DOHH2 (cell line): ENCODE results near the gene KNTC1.

Experiments
- H3F3A ChIP-seq: fragments of 200-600 bp; sonication (generic), shearing (Covaris generic); 2 replicates; pipeline ENCODE4 v1.6.0; 2016; ENCODE audit warnings: antibody characterized with exemption, mild to moderate bottlenecking; ENCODE audit not compliant: control insufficient read depth, insufficient read depth
- H3K27ac ChIP-seq: fragments of 200-600 bp; sonication (generic); 2 replicates; pipeline ENCODE4 v1.5.1; 2014; ENCODE audit warnings: low read depth, mild to moderate bottlenecking, low read length, moderate library complexity
- H3K27me3 ChIP-seq: fragments of 200-600 bp; sonication (generic); 2 replicates; pipeline ENCODE4 v1.6.1; 2014; ENCODE audit warnings: mild to moderate bottlenecking, low read length, mixed read lengths; ENCODE audit not compliant: control insufficient read depth
- H3K36me3 ChIP-seq: fragments of 200-600 bp; sonication (generic); 2 replicates; pipeline ENCODE4 v1.6.1; 2014; ENCODE audit warnings: mild to moderate bottlenecking, low read length, moderate library complexity, mixed read lengths; ENCODE audit not compliant: control insufficient read depth
- H3K4me1 ChIP-seq: fragments of 200-600 bp; sonication (generic); 2 replicates; pipeline ENCODE4 v1.6.1; 2014; ENCODE audit warnings: mild to moderate bottlenecking, low read length, mixed read lengths; ENCODE audit not compliant: control insufficient read depth
- H3K4me2 ChIP-seq: fragments of 200-600 bp; sonication (generic); 2 replicates; pipeline ENCODE4 v1.6.0; 2014; ENCODE audit warnings: mild to moderate bottlenecking, low read length, moderate library complexity
- H3K4me3 ChIP-seq: fragments of 200-600 bp; sonication (generic); 2 replicates; pipeline ENCODE4 v1.5.1; 2014; ENCODE audit warnings: mild to moderate bottlenecking, low read length, mixed read lengths
- H3K79me2 ChIP-seq: fragments of 200-600 bp; sonication (generic); 2 replicates; pipeline ENCODE4 v1.6.1; 2014; ENCODE audit warnings: mild to moderate bottlenecking, low read length, mixed read lengths; ENCODE audit not compliant: control insufficient read depth
- H3K9me2 ChIP-seq: fragments of 200-600 bp; sonication (generic); replicated peaks from 2 replicates; pipeline ENCODE4 v1.6.1; 2014; ENCODE audit warnings: mild to moderate bottlenecking, low read length, mixed read lengths; ENCODE audit not compliant: control insufficient read depth
- H3K9me3 ChIP-seq: fragments of 200-600 bp; sonication (generic); 2 replicates; pipeline ENCODE4 v1.6.1; 2014; ENCODE audit warnings: antibody characterized with exemption, low read length, mixed read lengths; ENCODE audit not compliant: control insufficient read depth, insufficient read depth
- H4K20me1 ChIP-seq: fragments of 200-600 bp; sonication (generic); 2 replicates; pipeline ENCODE4 v1.6.0; 2014; ENCODE audit warnings: low read depth, mild to moderate bottlenecking, antibody characterized with exemption, low read length, moderate library complexity; ENCODE audit not compliant: control insufficient read depth, insufficient read depth
- CTCF ChIP-seq: fragments of 200-600 bp; sonication (generic); IDR thresholded peaks from one replicate; pipeline ENCODE4 v1.5.1; 2014; ENCODE audit warnings: antibody characterized with exemption, mild to moderate bottlenecking, low read depth, low read length; ENCODE audit not compliant: poor library complexity, severe bottlenecking
- EZH2phosphoT487 ChIP-seq: fragments of 200-600 bp; sonication (generic); IDR thresholded peaks from 2 replicates; pipeline ENCODE4 v1.6.1; 2017; ENCODE audit warnings: borderline replicate concordance, mild to moderate bottlenecking, antibody characterized with exemption, low read length, moderate library complexity, mixed read lengths

KNTC1 gene

DNA sequence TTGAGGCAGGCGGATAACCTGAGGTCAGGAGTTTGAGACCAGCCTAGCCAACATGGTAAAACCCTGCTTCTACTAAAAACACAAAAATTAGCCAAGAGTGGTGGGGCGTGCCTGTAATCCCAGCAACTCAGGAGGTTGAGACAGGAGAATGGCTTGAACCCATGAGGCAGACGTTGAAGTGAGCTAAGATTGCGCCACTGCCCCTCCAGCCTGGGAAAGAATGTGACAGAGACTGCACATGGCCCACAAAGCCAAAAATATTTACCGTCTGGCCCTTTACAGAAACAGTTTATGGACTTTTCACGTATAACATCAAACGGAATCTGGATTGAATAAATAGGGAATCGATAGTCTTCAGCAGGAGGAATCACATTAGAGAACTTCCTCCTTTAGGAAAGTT is 3.8 kb upstream of the KNTC1 start:
- Histone ChIP-seq H3K4me2 (peak overlapping the region; percentile 89), H4K20me1 (peaks cover 26% of the 10 kb centered on the region), H3K79me2 (peaks cover 97% of the 10 kb centered on the region), H3K27ac (no peak overlapping the region), H3K27me3 (no peaks in the 10 kb centered on the region), H3F3A (peaks cover 9% of the 10 kb centered on the region; the same call in 1 of the 2 replicates), H3K36me3 (peaks cover 94% of the 10 kb centered on the region), H3K4me1 (peaks cover 32% of the 10 kb centered on the region), H3K9me2 (no peaks in the 10 kb centered on the region), H3K4me3 (peak overlapping the region; percentile 81), H3K9me3 (no peaks in the 10 kb centered on the region)
- no peak for TF ChIP-seq CTCF
- TF ChIP-seq EZH2phosphoT487 = no peak

DNA sequence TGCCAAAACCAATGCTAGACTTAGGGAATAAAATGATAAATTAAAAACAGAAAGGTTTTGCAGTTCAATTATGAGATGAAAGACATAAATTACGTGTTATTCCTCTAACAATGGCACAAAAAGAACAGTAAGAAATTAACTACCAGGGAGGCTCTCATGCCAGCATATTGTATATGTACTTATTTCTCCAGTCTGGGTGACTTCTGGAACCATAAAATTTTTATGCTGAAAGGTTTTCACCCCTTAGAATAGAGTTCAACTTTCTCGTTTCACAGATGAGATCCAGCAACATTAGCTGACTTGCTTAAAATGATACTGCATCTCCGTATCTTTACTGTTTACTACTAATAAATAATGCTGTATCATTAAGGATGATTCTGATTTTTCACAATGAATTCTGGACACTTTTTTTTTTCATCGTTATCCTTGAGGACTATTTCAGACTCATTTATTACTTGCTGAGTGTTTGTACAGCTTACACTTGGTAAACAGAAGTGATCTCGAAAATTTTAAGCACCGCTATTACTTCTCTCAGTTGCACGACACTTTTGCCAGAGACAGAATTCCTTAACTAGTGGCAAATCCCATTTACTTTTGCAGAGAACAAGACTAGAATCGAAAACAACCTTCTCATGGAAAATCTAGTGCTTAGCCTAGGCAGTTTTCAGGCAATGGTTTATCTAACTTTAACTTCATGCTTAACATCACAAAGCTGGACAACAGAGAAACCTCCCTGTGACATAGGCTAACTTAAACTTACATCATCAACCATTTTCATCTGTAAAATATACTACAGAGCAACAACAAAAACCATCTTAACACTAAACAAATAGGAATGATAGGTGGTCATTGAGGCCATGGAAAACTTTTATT is 3.0 kb upstream of the KNTC1 start:
- TF ChIP-seq CTCF (no peak), EZH2phosphoT487 (no peak)
- H3K36me3 ChIP-seq = peaks cover 95% of the 10 kb centered on the region
- no peaks in the 10 kb centered on the region for H3K9me2 ChIP-seq
- peak overlapping the region; percentile 3; the same call in 1 of the 2 replicates for H3K27ac ChIP-seq
- peaks cover 26% of the 10 kb centered on the region for H4K20me1 ChIP-seq
- peak overlapping the region; percentile 81 for H3K4me3 ChIP-seq
- no peaks in the 10 kb centered on the region for H3K9me3 ChIP-seq
- H3K4me1 ChIP-seq = peaks cover 40% of the 10 kb centered on the region
- peaks cover 97% of the 10 kb centered on the region for H3K79me2 ChIP-seq
- H3K4me2 ChIP-seq = peak overlapping the region; percentile 89
- no peaks in the 10 kb centered on the region for H3K27me3 ChIP-seq
- peaks cover 9% of the 10 kb centered on the region; the same call in 1 of the 2 replicates for H3F3A ChIP-seq

GRCh38 chr12:122527478-122527944 is 462 bp downstream of the KNTC1 start:
- no peaks in the 10 kb centered on the region for H3K9me2 ChIP-seq
- peak overlapping the region; percentile 84 for H3K27ac ChIP-seq
- peaks cover 11% of the 10 kb centered on the region; the same call in 1 of the 2 replicates for H3F3A ChIP-seq
- H4K20me1 ChIP-seq = peaks cover 24% of the 10 kb centered on the region
- H3K4me3 ChIP-seq = peak overlapping the region; percentile 81
- H3K79me2 ChIP-seq = peaks cover 98% of the 10 kb centered on the region
- peaks cover 88% of the 10 kb centered on the region for H3K36me3 ChIP-seq
- peak overlapping the region; percentile 70 for H3K4me2 ChIP-seq
- H3K4me1 ChIP-seq = peaks cover 51% of the 10 kb centered on the region
- TF ChIP-seq EZH2phosphoT487 (no peak), CTCF (no peak)
- no peaks in the 10 kb centered on the region for H3K27me3 ChIP-seq
- no peaks in the 10 kb centered on the region for H3K9me3 ChIP-seq
